ENCODE data around the gene ARHGEF16.

ARHGEF16 gene

DNA sequence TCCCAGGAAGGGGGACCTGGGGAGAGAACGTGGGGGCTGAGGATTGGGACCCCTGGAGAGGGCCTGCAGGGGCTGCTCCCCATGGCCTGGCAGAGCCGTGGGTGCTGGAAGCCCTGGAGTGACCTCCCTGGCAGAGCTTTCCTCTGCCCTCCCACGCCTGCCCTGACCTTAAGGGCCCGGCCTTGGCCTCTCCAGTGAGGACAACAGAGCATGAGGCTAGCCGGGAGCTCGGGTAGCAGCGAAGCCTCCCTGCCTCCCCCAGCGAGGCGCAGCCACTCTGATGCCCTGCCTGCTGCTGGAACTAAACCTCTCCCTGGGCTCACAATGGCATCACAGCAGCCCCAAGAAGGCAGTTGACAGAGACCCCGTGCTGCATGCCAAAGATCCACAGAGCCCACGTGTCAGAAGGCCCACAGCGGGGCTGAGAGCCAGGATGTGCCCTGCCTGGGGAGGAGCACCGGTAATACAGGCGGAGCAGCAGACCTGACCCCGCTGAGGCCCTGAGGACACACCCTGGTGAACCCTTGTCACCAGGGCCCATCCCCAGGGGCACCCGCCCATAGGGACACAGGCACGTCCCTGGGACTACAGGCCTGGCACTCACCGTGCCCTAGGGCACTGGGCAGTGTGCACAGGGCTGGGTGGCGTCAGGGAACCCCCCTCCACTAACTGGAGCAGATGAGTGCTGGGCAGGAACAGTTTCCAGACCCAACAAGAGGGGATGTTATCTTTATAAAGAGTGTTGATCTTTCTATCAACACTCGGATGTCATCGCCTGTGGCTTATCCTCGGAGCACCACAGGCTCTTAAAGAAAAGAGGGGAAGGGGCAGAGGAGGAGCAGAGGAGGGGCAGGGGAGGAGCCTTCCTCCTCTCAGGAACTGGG lies 48.4 kb downstream of the ARHGEF16 start:
- DNase-seq (ENCODE audit: low spot score) = no peak

DNA sequence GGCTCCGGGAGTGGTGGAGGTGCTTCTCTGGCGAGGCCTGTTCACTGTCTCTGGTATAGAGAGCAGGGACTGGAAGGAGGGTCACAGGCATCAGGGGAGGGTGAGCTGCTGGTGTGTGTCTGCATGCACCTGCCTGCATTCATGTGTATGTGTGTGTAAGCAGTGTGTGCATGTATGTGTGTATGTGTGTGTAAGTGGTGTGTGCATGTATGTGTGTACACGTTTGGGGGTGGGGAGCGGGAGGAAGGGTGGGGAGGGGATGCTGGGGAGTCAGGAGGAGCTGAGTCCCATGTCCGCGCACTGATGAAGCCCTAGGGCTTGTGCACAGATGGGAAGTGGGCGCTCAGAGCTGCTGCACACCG lies 49.0 kb downstream of the ARHGEF16 start:
- DNase-seq (ENCODE audit: low spot score) = no peak

DNA sequence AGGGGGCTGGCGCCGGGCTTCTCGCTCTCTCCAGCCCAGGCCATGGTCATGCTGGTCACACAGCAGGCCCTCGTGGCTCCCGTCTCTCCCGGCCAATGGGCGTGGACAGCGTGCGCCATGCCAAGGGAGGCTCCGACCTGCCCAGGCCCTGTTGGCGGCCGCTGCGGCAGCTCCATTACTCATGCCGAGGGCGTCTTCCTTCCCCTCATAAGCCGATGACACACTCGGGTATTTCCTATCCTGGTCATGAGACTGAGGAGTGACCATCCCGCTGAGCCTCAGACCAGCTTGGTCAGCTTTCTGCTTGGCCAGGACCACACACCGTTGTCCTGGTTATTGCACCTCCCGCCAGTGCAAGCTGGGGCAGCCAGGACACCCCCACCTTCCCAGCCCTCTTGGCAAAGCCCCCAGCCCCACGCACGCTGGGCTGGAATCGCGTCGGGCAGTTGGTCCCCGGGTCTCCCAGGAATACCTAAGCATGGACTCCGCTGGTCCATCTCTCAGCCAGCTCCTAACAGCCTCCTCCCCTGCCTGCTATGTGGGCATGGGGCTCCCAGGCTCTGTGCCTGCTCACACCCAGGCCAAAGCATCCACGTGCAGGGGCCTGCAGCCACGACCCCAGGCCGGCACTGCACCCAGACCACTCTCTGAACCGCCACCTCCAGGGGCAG lies 49.8 kb downstream of the ARHGEF16 start:
- DNase-seq (ENCODE audit: low spot score) = no peak

DNA sequence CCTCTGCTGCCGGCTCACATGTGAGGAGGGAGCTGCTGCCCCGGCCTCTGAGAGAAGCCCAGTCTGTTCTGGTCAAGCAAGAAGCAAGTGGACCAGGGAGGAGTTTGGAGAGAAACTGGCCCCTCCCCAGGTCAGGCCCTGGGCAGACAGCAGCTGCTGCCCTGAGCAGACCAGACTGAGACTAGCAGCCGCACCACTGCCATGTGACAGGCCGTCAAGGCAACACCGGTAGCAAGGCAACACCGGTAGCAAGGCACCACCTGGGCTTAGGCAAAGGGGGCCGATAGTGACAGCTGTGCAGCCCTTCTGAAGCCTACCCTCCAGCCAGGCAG lies 50.3 kb downstream of the ARHGEF16 start:
- DNase-seq (ENCODE audit: low spot score) = no peak

DNA sequence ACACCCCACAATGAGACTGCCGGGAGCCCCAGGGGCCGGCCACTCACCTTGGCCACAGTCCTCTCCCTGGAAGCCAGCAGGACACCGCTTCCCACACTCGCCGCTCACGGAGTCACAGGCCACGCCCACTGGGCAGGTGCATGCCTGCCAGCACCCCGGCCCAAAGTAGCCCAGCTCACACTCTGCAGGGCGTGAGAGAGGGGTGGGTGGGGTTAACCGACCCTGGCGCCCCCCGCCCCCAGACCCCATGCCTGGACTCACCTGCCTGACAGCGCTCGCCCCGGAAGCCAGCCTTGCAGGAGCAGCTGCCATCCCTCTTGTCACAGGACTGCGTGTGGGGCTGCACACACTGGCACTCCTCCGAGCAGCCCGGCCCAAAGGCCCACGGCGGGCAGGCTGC lies 50.7 kb downstream of the ARHGEF16 start:
- no peak for DNase-seq (ENCODE audit: low spot score)

DNA sequence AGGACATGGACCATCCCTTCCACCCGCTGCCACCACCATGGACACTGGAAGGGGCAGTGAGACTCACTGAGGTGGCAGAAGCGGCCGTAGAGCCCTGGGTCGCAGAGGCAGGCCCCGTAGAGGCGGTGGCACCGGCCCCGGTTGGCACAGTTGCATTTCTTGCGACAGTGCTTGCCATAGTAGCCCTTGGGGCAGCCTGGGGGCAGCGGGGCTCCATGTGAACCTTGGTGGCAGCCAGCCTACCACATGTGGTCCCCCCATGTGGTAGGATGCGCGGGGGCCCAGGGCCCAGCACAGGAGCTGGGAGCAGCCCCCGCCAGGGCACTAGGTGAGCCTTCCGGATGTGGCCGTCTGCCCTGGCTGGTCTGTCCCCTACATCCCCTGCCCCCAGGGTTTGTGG lies 51.6 kb downstream of the ARHGEF16 start:
- no peak for DNase-seq (ENCODE audit: low spot score)

DNA sequence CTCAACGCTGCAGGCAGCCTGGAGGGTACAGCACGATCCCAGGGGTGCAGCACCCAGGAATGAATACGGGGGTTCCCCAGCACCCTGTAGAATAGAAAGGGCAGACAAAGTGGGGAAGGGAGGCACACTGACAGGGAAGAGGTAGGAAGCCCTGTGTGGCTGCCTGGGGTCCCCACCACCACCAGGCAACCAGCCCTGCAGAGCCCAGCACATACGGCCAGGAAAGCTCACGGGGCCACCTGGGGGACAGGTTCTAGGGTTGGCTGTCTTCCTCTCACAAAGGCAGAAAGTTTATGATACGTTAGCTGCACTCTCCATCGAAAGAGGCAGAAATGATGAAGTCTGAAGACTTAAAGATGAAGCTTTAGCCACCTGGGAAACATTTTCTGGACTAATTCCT lies 52.5 kb downstream of the ARHGEF16 start:
- no peak for DNase-seq (ENCODE audit: low spot score)

DNA sequence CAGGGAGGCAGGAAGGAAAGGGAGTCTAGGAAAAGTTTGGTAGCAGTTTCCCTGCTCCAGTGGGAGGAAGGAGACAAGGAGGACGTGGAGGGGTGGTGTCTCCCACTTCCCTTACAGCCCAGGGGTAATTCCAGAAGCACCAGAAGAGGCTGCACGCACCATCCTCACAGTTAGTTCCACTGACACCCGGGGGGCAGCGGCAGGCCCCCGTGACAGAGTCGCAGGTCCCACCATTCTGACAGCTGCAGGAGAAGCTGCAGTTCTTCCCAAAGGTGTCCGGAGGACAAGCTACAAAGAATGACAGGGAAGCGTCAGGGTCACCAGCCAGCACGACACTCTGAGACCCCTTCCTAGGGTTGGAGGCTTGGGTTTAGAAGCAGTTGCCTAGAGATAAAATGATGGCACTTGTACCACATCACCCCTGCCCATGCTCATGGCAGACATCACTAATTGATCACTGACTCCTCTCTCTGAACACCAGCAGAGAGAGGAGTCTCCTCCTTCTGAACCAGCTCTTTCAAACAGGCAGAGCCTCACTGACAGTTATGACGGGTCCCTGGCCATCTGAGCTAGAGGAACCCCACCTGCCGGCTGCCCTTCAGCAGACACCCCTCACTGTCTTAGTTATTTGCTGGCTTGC lies 53.3 kb downstream of the ARHGEF16 start:
- DNase-seq (ENCODE audit: low spot score) = no peak

DNA sequence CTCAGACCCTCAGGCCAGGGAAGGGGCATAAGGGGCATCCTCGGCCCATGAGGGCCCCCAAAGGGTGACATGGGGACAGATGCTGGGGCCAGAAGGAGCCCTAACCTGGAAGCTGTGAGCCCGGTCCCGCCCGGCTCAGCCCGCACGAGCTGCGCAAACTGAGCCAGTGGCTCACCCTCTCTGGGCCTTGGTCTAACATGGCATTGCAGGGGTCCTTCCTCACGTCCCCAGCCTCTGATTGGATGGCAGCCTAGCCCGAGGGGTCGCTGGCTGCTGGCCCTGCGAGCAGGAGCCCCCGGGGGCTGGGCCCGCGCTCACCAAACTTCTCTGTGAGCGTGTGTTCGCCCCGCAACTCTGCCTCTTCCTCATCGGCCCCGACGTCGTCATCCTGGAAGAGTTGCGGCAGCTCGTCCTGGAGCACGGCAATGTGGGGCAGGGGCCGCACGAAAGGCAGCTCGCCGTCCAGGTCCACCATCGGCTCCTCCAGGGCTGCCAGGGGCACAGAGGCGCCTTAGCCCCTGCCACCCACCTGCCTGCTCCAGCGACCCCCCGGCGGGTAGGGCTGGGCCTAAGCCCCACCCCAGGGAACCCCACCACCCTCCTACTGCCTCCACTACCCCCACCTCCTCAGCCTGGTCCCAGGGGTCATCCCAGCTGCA lies 54.4 kb downstream of the ARHGEF16 start:
- DNase-seq (ENCODE audit: low spot score) = no peak

DNA sequence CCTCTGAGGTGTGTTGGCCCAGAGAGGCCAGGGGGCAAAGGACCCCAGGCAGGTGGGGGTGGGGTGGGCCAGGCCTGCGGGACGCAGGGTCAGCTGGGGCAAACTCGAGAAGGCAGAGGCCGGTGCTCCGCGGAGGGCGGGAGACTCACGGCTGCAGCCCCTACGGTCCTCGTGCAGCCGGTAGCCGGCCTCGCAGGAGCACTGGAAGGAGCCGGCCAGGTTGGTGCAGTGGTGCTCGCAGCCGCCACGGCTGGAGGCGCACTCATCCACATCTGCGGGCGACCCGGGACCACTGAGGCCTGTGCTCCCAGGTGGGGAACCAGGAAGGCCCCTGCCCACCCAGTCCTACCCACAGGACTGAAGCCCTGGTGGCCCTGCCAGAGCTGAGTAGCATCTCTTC lies 55.3 kb downstream of the ARHGEF16 start:
- DNase-seq (ENCODE audit: low spot score) = no peak

DNA sequence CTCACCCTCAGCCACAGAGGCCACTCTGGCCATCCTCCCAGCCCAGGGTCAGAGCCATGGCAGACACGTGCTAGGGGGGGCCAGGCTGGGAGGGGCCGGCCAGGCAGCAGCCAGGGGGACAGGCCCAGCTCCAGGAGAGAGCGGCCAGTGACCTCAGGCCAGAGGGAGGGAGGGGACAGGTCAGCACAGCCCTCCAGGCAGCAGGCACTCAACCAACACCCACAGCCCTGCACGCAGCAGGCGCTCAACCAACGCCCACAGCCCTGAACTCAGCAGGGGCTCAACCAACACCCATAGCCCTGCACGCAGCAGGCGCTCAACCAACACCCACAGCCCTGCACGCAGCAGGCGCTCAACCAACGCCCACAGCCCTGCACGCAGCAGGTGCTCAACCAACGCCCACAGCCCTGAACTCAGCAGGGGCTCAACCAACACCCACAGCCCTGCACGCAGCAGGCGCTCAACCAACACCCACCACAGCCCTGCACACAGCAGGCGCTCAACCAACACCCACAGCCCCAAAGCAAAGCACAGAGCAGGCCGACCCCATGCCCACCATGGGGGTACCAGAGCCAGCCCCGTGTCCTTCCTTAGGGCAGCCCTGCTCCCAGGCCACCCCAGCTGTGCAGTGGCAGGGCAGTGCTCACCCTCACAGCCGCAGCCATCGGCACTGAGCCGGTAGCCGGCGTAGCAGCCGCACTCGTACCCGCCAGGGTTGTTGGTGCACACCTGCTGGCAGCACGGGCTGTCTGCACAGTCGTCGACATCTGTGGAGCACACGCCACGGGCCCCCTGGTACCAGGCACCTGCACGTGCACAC lies 55.9 kb downstream of the ARHGEF16 start:
- no peak for DNase-seq (ENCODE audit: low spot score)

DNA sequence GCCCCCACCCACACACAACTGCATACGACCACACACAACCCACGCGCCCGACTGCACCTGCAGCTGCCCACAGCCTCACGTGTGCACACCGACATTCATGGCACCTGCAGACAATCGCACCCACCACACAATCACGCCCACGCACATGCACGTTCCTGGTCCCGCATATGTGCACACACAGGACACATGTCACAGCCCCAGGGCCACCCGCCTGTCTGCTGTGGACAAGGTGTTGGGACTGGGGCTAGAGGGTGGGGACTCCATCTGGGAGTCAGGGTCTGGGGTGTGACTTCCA lies 56.4 kb downstream of the ARHGEF16 start:
- no peak for DNase-seq (ENCODE audit: low spot score)

DNA sequence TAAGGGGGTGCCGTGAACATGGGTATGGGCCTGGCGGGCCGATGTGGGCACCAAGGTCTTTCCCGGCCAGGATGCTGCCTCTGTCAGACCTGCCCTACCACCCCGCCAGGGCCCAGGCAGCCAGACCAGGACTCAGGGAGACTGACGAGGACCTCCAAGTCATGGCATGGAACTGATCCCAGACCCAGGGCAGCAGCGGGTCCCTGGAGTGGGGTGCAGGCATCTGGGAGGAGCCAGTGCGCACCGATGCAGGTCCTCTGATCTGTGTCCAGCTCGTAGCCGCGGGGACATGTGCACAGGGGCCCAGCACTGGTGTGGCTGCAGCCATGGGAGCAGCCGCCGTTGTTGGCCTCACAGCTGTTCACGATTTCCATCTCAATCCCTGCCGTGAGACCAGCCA lies 56.8 kb downstream of the ARHGEF16 start:
- no peak for DNase-seq (ENCODE audit: low spot score)

DNA sequence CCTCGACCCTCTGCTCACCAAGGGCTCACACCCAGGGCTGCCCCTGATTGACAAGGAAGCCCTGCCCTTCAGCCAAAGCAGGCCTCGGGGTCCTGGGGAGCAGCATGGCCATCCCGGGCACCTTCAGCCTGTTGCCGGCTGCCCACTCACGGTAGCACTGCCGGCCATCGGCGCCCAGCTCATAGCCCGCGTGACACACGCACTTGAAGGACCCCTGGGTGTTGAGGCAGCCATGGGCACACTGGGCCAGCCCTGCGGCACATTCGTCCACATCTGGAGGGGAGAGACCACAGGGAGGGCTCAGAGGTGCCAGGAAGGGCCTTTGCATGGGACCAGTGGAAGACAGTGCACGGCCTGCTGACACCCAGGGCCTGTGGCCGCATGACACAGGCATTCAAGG lies 57.4 kb downstream of the ARHGEF16 start:
- no peak for DNase-seq (ENCODE audit: low spot score)

DNA sequence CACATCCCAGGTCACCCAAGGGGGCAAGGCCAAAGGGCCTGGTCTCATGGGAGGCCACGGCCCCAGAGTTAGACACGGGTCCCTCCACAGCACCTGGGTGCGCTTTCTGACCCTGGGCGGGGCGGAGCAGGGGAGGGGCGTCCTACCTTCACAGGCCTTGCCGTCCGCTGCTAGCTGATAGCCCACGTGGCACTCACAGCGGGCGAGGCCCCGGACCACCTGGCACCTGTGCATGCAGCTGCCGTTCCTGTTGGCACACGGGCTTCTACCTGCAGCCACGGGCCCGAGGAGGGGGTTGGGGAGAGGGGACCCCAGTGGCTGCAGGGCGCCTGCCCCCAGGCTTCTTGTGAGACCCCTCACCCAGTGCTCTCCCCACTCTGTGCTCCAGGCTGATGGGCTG lies 59.9 kb downstream of the ARHGEF16 start:
- no peak for DNase-seq (ENCODE audit: low spot score)

DNA sequence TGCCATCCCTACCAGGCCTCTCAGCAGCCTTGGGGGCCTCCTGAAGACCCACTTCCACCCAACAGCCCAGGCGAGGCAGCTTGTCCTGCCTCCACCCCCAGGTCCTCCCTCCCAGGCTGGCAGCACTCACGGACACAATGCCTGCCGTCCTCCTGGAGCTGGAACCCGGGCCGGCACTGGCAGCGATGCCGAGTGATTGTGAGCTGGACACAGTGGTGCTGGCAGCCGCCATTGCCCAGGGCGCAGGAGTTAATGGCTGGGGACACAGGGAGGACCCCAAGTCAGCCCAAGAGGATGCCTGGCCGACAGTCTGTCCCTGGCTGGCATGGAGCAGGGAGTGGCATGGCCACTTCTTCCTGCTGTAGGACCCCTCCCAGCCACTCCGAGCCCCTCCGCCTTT lies 60.8 kb downstream of the ARHGEF16 start:
- no peak for DNase-seq (ENCODE audit: low spot score)

DNA sequence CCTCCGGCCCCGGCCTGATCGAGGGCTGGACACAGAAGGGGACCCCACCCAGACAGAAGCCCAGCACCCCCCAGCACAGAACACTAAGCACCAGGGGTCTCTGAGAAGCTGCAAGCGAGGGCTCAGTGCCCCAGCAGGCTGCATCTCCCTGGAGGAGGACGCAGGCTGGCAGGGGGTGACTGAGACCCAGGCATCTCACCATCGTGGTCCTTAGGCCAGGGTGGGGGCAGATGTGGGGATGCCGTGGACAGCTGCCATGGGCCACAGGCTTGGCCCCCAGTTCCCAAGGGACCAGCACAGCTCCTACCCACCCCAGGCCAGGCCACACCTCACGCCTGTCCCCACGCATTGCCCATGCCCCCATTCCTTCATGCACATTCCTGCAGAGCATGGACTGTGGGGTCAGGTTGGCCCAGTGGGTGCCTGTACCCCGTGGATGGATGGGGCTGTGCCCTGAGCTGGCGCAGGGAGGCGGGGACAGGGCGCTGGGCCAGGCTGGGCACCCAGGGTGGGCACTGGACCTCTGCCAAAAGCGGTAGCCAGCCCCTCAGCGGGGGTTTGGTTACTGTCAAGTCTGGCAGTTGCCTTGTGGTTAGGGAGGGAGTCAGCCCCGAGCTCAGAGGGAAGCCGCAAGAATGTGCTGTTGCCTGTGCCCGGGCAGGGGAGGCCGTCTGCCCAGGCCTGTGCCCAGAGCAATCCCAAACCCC lies 61.5 kb downstream of the ARHGEF16 start:
- DNase-seq (ENCODE audit: low spot score) = peak; percentile 4

DNA sequence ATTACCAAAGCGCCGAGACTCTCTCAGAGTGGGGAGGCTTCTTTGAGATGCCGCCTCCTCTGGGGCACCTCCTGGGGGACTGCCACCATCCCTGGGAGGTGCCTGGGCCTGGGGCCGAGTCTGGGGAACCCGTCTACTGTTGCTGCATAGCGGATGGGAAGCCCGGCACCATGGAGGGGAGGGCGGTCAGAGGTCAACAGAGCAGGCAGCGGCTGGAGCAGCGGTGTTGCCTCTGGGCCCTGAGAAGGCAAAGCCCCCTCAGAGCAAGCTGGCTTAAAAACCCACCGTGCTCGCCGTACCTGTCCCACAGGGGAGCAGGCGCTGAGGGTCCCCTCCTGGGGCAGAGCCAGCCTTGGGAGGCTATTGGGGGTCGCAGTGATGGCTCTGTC lies 62.0 kb downstream of the ARHGEF16 start:
- no peak for DNase-seq (ENCODE audit: low spot score)

DNA sequence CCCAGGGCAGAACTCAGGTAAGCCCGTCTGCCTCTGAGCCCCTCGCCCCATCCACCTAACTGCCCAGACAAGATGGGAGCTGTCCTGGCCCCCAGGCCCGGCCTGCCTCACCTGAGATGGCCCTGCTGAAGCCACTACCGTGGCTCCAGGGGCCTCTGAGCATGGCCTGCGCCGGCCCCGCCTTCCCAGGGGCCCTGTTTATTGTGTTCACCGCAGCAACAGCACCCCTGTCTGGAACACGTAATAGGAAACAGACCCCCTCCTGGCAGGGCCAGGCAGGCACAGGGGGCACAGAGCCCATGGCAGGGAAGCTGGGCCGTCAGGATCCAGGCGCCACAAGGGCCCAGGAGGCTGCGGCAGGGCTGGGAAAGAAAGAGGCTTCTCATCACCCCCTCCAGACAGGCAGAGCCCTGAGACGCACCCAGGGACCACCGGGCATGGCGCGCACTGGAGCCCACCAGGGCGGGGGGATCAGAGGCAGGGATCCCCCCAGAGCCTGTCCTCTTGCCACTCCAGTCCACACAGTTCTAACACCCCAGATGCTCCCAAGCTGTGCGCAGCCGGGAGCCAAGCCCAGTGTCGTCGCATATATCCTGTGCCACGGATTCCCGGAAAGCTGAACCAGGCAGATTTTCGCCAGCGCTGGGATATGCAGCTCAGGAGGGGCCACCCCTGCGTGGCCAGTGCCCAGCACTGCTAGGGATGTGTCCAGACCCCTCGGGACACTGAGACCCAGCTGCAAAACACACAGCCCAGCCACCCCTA lies 62.6 kb downstream of the ARHGEF16 start:
- DNase-seq (ENCODE audit: low spot score) = no peak

DNA sequence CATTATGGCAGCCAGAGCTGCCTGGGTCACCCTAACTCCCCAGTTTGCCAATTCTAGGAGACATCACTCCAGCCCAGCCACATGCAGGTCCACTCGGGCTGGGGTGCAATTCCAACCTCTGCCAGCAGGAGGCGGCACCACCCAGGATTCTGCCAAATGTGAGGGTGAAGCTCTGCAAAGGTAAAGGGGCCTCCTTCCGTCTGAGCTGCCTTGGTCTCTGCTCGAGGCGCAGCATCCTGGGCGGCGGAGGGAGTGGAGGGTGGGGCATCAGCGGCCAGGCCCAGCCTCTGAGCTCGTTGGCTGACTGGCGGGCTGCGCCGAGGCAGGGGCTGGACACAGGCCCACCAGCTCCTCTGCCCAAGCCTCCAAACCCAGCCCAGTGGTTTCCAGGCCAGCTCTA lies 63.8 kb downstream of the ARHGEF16 start:
- no peak for DNase-seq (ENCODE audit: low spot score)

DNA sequence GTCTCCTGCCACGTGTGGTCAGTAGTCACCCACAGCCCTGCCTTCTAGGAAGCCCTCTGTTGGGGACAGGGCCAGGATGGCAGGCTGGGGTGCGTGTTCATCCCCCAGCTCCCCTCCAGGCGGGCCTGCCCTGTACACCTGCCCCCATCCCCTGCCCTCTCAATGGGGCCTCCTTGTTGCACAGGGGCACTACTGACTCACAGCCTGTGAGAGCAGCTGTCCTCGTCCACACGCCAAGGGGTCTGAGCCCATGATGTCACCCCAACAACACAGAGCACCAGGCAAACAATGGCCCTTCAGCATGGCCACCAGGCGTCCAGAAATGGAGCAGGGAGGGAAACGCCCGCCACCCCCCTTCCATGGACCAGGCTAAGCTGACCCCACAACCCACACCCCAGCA lies 64.3 kb downstream of the ARHGEF16 start:
- no peak for DNase-seq (ENCODE audit: low spot score)
